ENCODE measurements around the gene TNNT2. TPM values are rescaled to one million over a fixed set of nuclear protein-coding genes. Genes with fewer than 3 reads are reported as not detected.

The TNNT2 gene
- total and polyA plus RNA-seq, 2 of the 4 experiments (the other 2 are of a cell fraction): 0.18 to 1.2 TPM

DNA sequence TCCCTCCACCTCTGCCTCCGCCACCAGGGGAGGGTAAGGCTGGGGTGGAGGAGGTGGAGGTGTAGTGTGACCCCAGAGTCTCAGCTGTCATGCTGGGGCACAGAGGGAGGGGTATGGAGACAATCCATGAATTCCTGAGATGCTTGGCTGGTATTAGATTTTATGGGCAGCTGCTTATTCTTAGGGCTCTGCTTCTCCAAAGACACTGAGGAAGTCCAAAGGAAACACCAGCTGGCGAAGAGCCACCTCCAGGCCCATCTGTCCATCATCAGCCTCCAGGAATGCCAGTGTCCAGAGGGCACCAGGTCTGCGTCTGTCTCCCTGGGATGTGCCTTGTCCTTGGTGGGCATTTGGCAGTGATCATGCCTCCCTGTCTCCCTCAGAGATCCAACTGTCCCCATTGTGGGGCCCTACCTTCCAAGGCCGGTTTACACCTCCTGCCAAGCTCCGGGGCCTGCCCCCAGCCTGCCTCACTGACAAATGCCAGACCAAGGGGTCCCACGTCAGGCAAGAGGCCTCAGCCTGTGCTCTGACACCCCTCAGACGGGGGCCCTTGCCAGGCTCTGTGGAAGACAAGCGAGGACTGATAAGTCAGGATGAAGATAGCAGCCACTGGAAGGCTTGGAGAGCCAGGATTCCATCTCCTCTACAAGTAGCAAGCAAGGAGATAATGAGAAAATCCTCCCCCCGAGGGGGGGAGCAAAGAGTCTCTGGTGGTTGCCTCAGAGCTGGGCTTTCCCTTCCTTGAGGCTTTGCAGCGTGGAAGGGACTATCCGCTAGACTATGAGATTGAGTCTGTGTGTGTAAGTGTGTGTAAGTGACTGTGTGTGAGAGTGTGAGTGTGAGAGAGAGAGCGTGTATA is 42.5 kb upstream of the TNNT2 start:
- ChIA-PET CTCF (interaction anchor here (3.5 kb wide), 1 partner anchor 16 kb away, joined by 13 read pairs; no protein-coding TSS in a partner anchor), POLR2A (ENCODE audit: unreplicated experiment) (no interaction called here)
- ATAC-seq (ENCODE audit: low read depth): no peak
- Histone ChIP-seq H3K4me2 (ENCODE audit: low read depth, low read length) (no peak overlapping the region), H3K9ac (ENCODE audit: low read depth, low read length) (no peak overlapping the region), H3K9me3 (ENCODE audit: control insufficient read depth, insufficient read depth, low read length) (peaks cover 13% of the 10 kb centered on the region), H2BK15ac (ENCODE audit: low read depth, low read length) (no peak overlapping the region), H3K23ac (ENCODE audit: low read depth, low read length) (peak overlapping the region; percentile 47; the same call in 1 of the 2 replicates), H3K4ac (ENCODE audit: low read depth, low read length) (no peak overlapping the region), H3K56ac (ENCODE audit: extremely low read depth, insufficient read depth, low read length) (no peak overlapping the region), H4K5ac (ENCODE audit: low read depth, low read length) (no peak overlapping the region), H3K27ac (ENCODE audit: insufficient read depth, low read length) (no peak overlapping the region), H2BK120ac (ENCODE audit: low read depth, low read length) (no peak overlapping the region), H3K14ac (replicated peaks; ENCODE audit: low read depth, low read length) (no peak overlapping the region), H4K20me1 (ENCODE audit: insufficient read depth, low read length) (no peaks in the 10 kb centered on the region), H3K4me1 (ENCODE audit: control insufficient read depth, insufficient read depth, low read length) (no peaks in the 10 kb centered on the region), H3K27me3 (ENCODE audit: control insufficient read depth, insufficient read depth, low read length) (peaks cover 57% of the 10 kb centered on the region), H2AK5ac (ENCODE audit: low read depth, low read length) (no peak overlapping the region), H3K9me1 (ENCODE audit: insufficient read depth, low read length) (no peaks in the 10 kb centered on the region; the same call in 1 of the 2 replicates), H2BK5ac (ENCODE audit: low read depth, low read length, poor library complexity, severe bottlenecking) (no peak overlapping the region), H3K18ac (ENCODE audit: low read depth, low read length) (no peak overlapping the region), H3K4me3 (ENCODE audit: insufficient read depth, low read depth, low read length) (no peak overlapping the region), H2AK9ac (replicated peaks; ENCODE audit: low read depth, low read length, poor library complexity) (no peak overlapping the region), H3K36me3 (ENCODE audit: control insufficient read depth, insufficient read depth, low read length) (no peaks in the 10 kb centered on the region), H2BK20ac (ENCODE audit: low read depth, low read length) (no peak overlapping the region), H4K8ac (ENCODE audit: low read depth in 2 of 2, low read length in 2 of 2) (no peak overlapping the region), H4K91ac (ENCODE audit: insufficient read depth, low read depth, low read length) (no peak overlapping the region), H2AFZ (replicated peaks; ENCODE audit: low read length, poor library complexity) (no peak overlapping the region), H3K79me1 (ENCODE audit: low read depth in 1 of 2, low read length in 2 of 2) (no peaks in the 10 kb centered on the region)
- DNase-seq: no peak
- dilution Hi-C loops (cut with HindIII; ENCODE audit: low sequenced_read_pairs, unreplicated experiment): no loop called here
- intact Hi-C loops (cut with micrococcal nuclease): no loop called here
- BruUV-seq (replicated peaks): no TSS peak
- in situ Hi-C loops (cut with MboI; ENCODE audit: low sequenced_read_pairs): no loop called here
- no CpG with 5 or more reads among the region's 12 CpGs for WGBS, 2 experiments (ENCODE audit: extremely low coverage in 2 of 2, insufficient read length in 1 of 2)
- TF ChIP-seq MXI1 (IDR thresholded peaks at IDR 0.05; ENCODE audit: borderline replicate concordance, low read depth, low read length): no peak
- TF ChIP-seq FOS (IDR thresholded peaks at IDR 0.05; ENCODE audit: low read depth, low read length): no peak
- TF ChIP-seq RCOR1 (IDR thresholded peaks at IDR 0.05; ENCODE audit: insufficient replicate concordance, low read length): no peak
- TF ChIP-seq BHLHE40 (IDR thresholded peaks at IDR 0.05; ENCODE audit: low read depth, low read length): no peak
- no peak for TF ChIP-seq CHD1 (IDR thresholded peaks at IDR 0.05; ENCODE audit: low read depth, low read length)
- no peak for TF ChIP-seq MAZ (IDR thresholded peaks at IDR 0.05; ENCODE audit: borderline replicate concordance, low read depth, low read length)
- TF ChIP-seq, protein P1, sequence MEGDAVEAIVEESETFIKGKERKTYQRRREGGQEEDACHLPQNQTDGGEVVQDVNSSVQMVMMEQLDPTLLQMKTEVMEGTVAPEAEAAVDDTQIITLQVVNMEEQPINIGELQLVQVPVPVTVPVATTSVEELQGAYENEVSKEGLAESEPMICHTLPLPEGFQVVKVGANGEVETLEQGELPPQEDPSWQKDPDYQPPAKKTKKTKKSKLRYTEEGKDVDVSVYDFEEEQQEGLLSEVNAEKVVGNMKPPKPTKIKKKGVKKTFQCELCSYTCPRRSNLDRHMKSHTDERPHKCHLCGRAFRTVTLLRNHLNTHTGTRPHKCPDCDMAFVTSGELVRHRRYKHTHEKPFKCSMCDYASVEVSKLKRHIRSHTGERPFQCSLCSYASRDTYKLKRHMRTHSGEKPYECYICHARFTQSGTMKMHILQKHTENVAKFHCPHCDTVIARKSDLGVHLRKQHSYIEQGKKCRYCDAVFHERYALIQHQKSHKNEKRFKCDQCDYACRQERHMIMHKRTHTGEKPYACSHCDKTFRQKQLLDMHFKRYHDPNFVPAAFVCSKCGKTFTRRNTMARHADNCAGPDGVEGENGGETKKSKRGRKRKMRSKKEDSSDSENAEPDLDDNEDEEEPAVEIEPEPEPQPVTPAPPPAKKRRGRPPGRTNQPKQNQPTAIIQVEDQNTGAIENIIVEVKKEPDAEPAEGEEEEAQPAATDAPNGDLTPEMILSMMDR (conservative IDR thresholded peaks at IDR 0.05; ENCODE audit: low read depth, low read length): no peak
- TF ChIP-seq, protein P2, sequence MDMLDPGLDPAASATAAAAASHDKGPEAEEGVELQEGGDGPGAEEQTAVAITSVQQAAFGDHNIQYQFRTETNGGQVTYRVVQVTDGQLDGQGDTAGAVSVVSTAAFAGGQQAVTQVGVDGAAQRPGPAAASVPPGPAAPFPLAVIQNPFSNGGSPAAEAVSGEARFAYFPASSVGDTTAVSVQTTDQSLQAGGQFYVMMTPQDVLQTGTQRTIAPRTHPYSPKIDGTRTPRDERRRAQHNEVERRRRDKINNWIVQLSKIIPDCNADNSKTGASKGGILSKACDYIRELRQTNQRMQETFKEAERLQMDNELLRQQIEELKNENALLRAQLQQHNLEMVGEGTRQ (IDR thresholded peaks at IDR 0.05; ENCODE audit: low read depth, low read length): no peak
- TF ChIP-seq POLR2A (IDR thresholded peaks at IDR 0.05; ENCODE audit: low read depth, low read length): no peak
- TF ChIP-seq RFX5 (IDR thresholded peaks at IDR 0.05; ENCODE audit: low read depth, low read length): no peak
- no peak for TF ChIP-seq SMC3 (IDR thresholded peaks at IDR 0.05; ENCODE audit: low read depth, low read length)
- TF ChIP-seq, protein P3, sequence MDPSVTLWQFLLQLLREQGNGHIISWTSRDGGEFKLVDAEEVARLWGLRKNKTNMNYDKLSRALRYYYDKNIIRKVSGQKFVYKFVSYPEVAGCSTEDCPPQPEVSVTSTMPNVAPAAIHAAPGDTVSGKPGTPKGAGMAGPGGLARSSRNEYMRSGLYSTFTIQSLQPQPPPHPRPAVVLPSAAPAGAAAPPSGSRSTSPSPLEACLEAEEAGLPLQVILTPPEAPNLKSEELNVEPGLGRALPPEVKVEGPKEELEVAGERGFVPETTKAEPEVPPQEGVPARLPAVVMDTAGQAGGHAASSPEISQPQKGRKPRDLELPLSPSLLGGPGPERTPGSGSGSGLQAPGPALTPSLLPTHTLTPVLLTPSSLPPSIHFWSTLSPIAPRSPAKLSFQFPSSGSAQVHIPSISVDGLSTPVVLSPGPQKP (IDR thresholded peaks at IDR 0.05; ENCODE audit: borderline replicate concordance, low read depth, low read length): no peak
- no peak for TF ChIP-seq CEBPB (IDR thresholded peaks at IDR 0.05; ENCODE audit: low read depth, low read length)
- no peak for TF ChIP-seq MAFK (IDR thresholded peaks at IDR 0.05; ENCODE audit: low read depth, low read length)
- TF ChIP-seq RAD21 (IDR thresholded peaks at IDR 0.05; ENCODE audit: low read length): no peak

Measured in IMR-90 (cell line).